ENCODE results near the gene FBP1. TPM values are rescaled to one million over a fixed set of nuclear protein-coding genes. Genes with fewer than 3 reads are reported as not detected.
"Not testable (repeated sequence)": the region's sequence is repeated elsewhere in the genome, so short reads cannot be mapped to it uniquely, and the experiment has no call there.

Gene FBP1
- total RNA-seq, 3 donors from 2014 or later, result 7.4 to 41.1 (median 33.4) TPM

- H3K9me3 ChIP-seq, result no peaks in the 10 kb centered on the region
- TF ChIP-seq POLR2A (IDR thresholded peaks at IDR 0.05) (no peak), CTCF (IDR thresholded peaks at IDR 0.05) (no peak), POLR2AphosphoS5 (IDR thresholded peaks at IDR 0.05) (no peak)
- DNase-seq (ENCODE audit: low spot score in 2 of 2), result no peak
- H3K4me1 ChIP-seq, result no peaks in the 10 kb centered on the region
- no peaks in the 10 kb centered on the region for H3K36me3 ChIP-seq
- intact Hi-C loops (cut with DNase I; ENCODE audit: low total_unique reads), result no loop called here
- H3K27me3 ChIP-seq, result no peaks in the 10 kb centered on the region
- H3K4me3 ChIP-seq, result no peak overlapping the region
- no peak overlapping the region for H3K27ac ChIP-seq
Measured at GRCh38 chr9:94568250-94568889, 70.9 kb downstream of the FBP1 start.

- no peak overlapping the region for H3K4me3 ChIP-seq
- no peak for TF ChIP-seq POLR2AphosphoS5 (IDR thresholded peaks at IDR 0.05)
- intact Hi-C loops (cut with DNase I; ENCODE audit: low total_unique reads), result no loop called here
Measured at GRCh38 chr9:94567271-94567670, 72.0 kb downstream of the FBP1 start.

GRCh38 chr9:94566550-94566949 lies 72.8 kb downstream of the FBP1 start:
- no peak for DNase-seq (ENCODE audit: low spot score in 2 of 2)
- H3K27ac ChIP-seq, result no peak overlapping the region
- H3K36me3 ChIP-seq, result no peaks in the 10 kb centered on the region
- intact Hi-C loops (cut with DNase I; ENCODE audit: low total_unique reads), result no loop called here
- TF ChIP-seq POLR2A (IDR thresholded peaks at IDR 0.05), result no peak
- H3K27me3 ChIP-seq, result no peaks in the 10 kb centered on the region
- H3K4me3 ChIP-seq, result no peak overlapping the region
- H3K4me1 ChIP-seq, result no peaks in the 10 kb centered on the region
- H3K9me3 ChIP-seq, result no peaks in the 10 kb centered on the region

More at GRCh38 chr9:94567271-94567670, 72.0 kb downstream of the FBP1 start:
- Histone ChIP-seq H3K36me3 (no peaks in the 10 kb centered on the region), H3K27ac (no peak overlapping the region), H3K4me1 (no peaks in the 10 kb centered on the region), H3K27me3 (no peaks in the 10 kb centered on the region), H3K9me3 (no peaks in the 10 kb centered on the region)
- DNase-seq (ENCODE audit: low spot score in 2 of 2), result no peak

GRCh38 chr9:94564279-94564678 lies 75.0 kb downstream of the FBP1 start:
- H3K9me3 ChIP-seq; H3K27me3 ChIP-seq; DNase-seq (ENCODE audit: low spot score in 2 of 2); H3K4me3 ChIP-seq; intact Hi-C loops (cut with DNase I; ENCODE audit: low total_unique reads); H3K27ac ChIP-seq; H3K4me1 ChIP-seq; H3K36me3 ChIP-seq: not testable (repeated sequence)

- H3K9me3 ChIP-seq, result no peaks in the 10 kb centered on the region
- H3K4me3 ChIP-seq, result no peak overlapping the region
- intact Hi-C loops (cut with DNase I; ENCODE audit: low total_unique reads), result no loop called here
- TF ChIP-seq POLR2AphosphoS5 (IDR thresholded peaks at IDR 0.05), result no peak
- TF ChIP-seq POLR2A (IDR thresholded peaks at IDR 0.05), result no peak
- no peak for TF ChIP-seq CTCF (IDR thresholded peaks at IDR 0.05)
- no peaks in the 10 kb centered on the region for H3K27me3 ChIP-seq
- no peak for DNase-seq (ENCODE audit: low spot score in 2 of 2)
- no peaks in the 10 kb centered on the region for H3K4me1 ChIP-seq
- H3K27ac ChIP-seq, result no peak overlapping the region
- no peaks in the 10 kb centered on the region for H3K36me3 ChIP-seq
Measured at GRCh38 chr9:94563548-94563947, 75.8 kb downstream of the FBP1 start.

GRCh38 chr9:94560237-94560636 lies 79.1 kb downstream of the FBP1 start:
- no peaks in the 10 kb centered on the region for H3K9me3 ChIP-seq
- no peaks in the 10 kb centered on the region for H3K36me3 ChIP-seq
- no peak overlapping the region for H3K27ac ChIP-seq
- H3K27me3 ChIP-seq, result no peaks in the 10 kb centered on the region
- no peak for DNase-seq (ENCODE audit: low spot score in 2 of 2)
- no peak for TF ChIP-seq POLR2A (IDR thresholded peaks at IDR 0.05)
- TF ChIP-seq CTCF (IDR thresholded peaks at IDR 0.05), result no peak
- TF ChIP-seq POLR2AphosphoS5 (IDR thresholded peaks at IDR 0.05), result no peak
- intact Hi-C loops (cut with DNase I; ENCODE audit: low total_unique reads), result no loop called here
- no peaks in the 10 kb centered on the region for H3K4me1 ChIP-seq
- no peak overlapping the region for H3K4me3 ChIP-seq

- no peak for TF ChIP-seq POLR2A (IDR thresholded peaks at IDR 0.05)
- TF ChIP-seq CTCF (IDR thresholded peaks at IDR 0.05), result no peak
- no peak for TF ChIP-seq POLR2AphosphoS5 (IDR thresholded peaks at IDR 0.05)
- intact Hi-C loops (cut with DNase I; ENCODE audit: low total_unique reads), result no loop called here
- H3K4me1 ChIP-seq, result no peaks in the 10 kb centered on the region
Measured at GRCh38 chr9:94557376-94557775, 81.9 kb downstream of the FBP1 start.

More at GRCh38 chr9:94557376-94557775, 81.9 kb downstream of the FBP1 start:
- no peaks in the 10 kb centered on the region for H3K27me3 ChIP-seq
- no peaks in the 10 kb centered on the region for H3K36me3 ChIP-seq
- H3K9me3 ChIP-seq, result no peaks in the 10 kb centered on the region
- H3K4me3 ChIP-seq, result no peak overlapping the region
- no peak overlapping the region for H3K27ac ChIP-seq
- no peak for DNase-seq (ENCODE audit: low spot score in 2 of 2)
